GM12872 (cell line): ENCODE measurements around the gene MRAS.

Experiments
- TF ChIP-seq, protein P1 (sequence below): IDR thresholded peaks from 3 replicates; pipeline ENCODE4 v1.5.1; 2011; ENCODE audit warnings: low read depth, mild to moderate bottlenecking, low read length, moderate library complexity; ENCODE audit not compliant: insufficient read depth

The MRAS gene

GRCh38 chr3:138362538-138362937 is 14.2 kb downstream of the MRAS start:
- TF ChIP-seq, protein P1, sequence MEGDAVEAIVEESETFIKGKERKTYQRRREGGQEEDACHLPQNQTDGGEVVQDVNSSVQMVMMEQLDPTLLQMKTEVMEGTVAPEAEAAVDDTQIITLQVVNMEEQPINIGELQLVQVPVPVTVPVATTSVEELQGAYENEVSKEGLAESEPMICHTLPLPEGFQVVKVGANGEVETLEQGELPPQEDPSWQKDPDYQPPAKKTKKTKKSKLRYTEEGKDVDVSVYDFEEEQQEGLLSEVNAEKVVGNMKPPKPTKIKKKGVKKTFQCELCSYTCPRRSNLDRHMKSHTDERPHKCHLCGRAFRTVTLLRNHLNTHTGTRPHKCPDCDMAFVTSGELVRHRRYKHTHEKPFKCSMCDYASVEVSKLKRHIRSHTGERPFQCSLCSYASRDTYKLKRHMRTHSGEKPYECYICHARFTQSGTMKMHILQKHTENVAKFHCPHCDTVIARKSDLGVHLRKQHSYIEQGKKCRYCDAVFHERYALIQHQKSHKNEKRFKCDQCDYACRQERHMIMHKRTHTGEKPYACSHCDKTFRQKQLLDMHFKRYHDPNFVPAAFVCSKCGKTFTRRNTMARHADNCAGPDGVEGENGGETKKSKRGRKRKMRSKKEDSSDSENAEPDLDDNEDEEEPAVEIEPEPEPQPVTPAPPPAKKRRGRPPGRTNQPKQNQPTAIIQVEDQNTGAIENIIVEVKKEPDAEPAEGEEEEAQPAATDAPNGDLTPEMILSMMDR: no peak

- TF ChIP-seq, protein P1: no peak
Observed at GRCh38 chr3:138363322-138363721, 14.9 kb downstream of the MRAS start.

DNA sequence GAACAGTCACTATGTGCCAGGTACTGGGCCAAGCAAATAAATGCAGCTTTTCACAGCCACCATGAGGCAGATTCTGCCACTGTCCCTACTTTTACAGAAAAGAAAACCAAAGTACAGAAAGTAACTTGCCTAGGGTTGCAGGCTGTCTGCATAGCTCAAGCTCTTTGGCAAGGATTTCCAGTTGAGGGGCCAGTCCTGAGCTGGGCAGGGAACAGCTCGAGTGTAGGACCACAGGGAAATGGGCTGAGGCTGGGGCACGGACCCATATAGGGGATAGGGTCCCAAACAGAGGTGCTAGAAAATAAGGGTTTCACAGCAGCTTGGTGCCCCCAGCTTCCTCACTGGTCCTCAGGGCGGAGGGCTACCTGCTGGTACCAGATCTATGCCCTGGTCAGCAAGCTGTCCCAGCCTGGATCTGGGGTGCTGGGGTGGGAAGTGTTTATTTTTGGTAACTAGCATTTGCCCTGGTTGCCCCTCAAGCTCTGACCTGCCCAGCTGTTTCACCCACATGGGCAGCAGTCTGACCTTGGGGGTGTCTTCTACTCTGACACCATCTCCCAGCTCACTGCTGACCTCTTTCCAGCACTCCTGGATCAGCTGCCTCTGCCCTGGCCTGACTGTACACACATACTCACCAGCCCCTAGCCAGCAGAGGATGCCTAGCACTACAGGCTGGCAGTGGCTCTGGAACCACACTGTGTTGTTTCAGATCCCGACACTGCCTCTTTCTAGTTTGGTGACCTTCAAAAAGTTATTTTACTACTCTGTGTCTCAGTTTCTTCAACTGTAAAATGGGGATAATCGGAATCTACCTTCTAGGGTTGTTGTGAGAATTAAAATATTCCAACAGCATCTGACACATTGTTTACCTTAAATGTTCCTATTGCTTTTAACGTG is 16.2 kb downstream of the MRAS start:
- TF ChIP-seq, protein P1: no peak

DNA sequence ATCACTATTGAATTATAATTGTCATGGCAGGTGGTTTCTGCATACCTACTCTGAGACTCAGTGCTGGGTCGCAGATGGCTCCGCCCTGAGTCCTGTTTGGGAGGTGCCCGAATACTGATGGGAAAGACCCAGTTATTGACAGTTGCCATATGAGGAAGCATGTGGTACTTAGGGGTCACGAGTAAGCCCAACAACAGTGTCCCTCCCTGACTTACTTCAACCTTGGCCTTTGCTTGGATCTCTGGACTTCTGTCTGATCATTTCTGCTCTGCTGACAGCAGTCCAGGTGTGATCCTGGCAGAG is 16.8 kb downstream of the MRAS start:
- TF ChIP-seq, protein P1: no peak

DNA sequence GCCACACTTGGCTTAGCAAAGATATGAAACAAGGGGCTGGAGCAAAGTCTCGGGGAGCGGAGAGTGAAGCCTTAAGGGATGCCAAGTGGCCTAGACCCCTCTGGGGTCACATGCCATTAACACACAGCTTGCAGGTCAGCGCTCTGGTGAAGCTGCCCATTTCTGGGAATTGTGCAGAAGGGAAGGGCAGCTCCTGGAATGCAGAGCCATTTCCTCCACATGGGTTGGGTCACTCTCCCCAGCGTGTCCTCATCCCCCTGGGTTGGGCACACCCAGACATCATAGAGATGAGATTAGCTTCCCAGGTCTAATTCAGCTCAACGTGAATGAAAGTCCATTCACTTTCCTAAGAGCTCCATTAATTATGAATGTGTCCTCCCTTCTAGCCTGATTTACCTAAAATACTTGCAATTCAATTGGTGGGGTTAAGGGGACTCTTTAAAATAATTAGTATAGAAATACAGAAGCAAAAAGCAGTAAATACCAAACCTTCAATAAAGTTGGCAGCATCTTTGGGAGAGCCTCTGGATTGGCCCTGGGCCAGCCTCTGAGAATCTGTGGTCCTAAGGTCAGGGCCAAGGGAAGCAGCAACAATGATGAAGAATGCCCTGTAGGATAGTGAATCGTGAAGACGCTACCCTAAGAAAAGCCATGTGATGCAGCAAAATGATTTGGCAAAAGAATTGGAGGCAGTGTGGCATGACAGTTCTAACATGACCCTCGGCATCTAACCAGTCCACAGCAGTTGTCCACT is 17.8 kb downstream of the MRAS start:
- TF ChIP-seq, protein P1: no peak

- TF ChIP-seq, protein P1: no peak
Observed at GRCh38 chr3:138367326-138367850, 19.0 kb downstream of the MRAS start.

DNA sequence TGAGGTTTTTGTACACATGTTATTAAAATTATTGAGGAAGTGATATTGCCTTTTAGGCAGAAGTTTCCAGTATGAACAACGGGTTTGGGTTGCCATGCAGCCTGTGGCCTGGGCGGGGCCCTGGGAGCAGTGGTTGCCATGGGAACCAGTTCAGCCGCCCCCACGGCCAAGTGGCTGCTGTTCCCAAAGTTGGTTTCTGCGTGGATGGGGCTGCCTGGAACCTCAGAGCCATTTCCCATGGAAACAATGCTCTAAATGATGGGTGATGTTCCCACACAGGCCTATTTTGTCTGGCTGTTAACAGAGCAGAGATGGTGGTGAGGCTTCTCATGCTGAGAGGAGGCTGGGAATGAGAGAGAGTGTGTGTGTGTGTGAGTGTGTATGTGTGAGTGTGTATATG is 19.5 kb downstream of the MRAS start:
- TF ChIP-seq, protein P1: no peak
